DND-41 (cell line): ENCODE measurements around the gene CACNA1F.
A peak's percentile ranks its signal among the peaks of the same experiment; 100 is the strongest.

Experiments
- ATAC-seq: fragments of 200-7000 bp; cut with Tn5 transposase; 3 replicates; pipeline ENCODE4 v1.9.1; 2021; ENCODE audit warnings: low read depth; ENCODE audit not compliant: insufficient read depth
- DNase-seq: peaks from one replicate; pipeline ENCODE4 v3.0.0-alpha.2; 2020
- H2AFZ ChIP-seq: 2 replicates; pipeline ENCODE4 v1.6.0; 2012; ENCODE audit warnings: low read depth, low read length
- H3K27ac ChIP-seq: 2 replicates; pipeline ENCODE4 v1.5.1; 2012; ENCODE audit warnings: low read length, inconsistent platforms
- H3K27me3 ChIP-seq: fragments of 200-600 bp; sonication (generic); 2 replicates; pipeline ENCODE4 v1.6.0; 2012; ENCODE audit warnings: low read length, mild to moderate bottlenecking, inconsistent platforms; ENCODE audit not compliant: insufficient read depth, poor library complexity
- H3K36me3 ChIP-seq: 2 replicates; pipeline ENCODE4 v1.5.1; 2012; ENCODE audit warnings: low read length, inconsistent platforms; ENCODE audit not compliant: insufficient read depth
- H3K4me1 ChIP-seq: 2 replicates; pipeline ENCODE4 v1.5.1; 2012; ENCODE audit warnings: mild to moderate bottlenecking, low read length; ENCODE audit not compliant: insufficient read depth
- H3K4me2 ChIP-seq: 2 replicates; pipeline ENCODE4 v1.6.0; 2012; ENCODE audit warnings: mild to moderate bottlenecking, moderate library complexity, low read length, inconsistent platforms; ENCODE audit not compliant: insufficient read depth
- H3K4me3 ChIP-seq, 2 experiments: fragments of 200-600 bp in 1 of 2; shearing (Covaris generic) in 1 of 2; 2 replicates each; pipeline ENCODE4 v1.5.1; 2012 to 2016; ENCODE audit warnings: inconsistent platforms in 2 of 2, low read length in 2 of 2, mild to moderate bottlenecking in 2 of 2, low read depth in 1 of 2, moderate library complexity in 1 of 2
- H3K79me2 ChIP-seq: 2 replicates; pipeline ENCODE4 v1.6.0; 2012; ENCODE audit warnings: low read length, inconsistent platforms; ENCODE audit not compliant: insufficient read depth
- H3K9ac ChIP-seq: 2 replicates; pipeline ENCODE4 v1.6.0; 2012; ENCODE audit warnings: low read depth, mild to moderate bottlenecking, inconsistent platforms, low read length, moderate library complexity
- H3K9me3 ChIP-seq: 2 replicates; pipeline ENCODE4 v1.5.1; 2012; ENCODE audit warnings: low read length, moderate library complexity, mild to moderate bottlenecking, inconsistent platforms; ENCODE audit not compliant: insufficient read depth, severe bottlenecking
- H4K20me1 ChIP-seq: 2 replicates; pipeline ENCODE4 v1.6.0; 2012; ENCODE audit warnings: low read length; ENCODE audit not compliant: insufficient read depth
- CTCF ChIP-seq: IDR thresholded peaks from 2 replicates; pipeline ENCODE4 v1.5.1; 2012; ENCODE audit warnings: borderline replicate concordance, low read length, moderate library complexity, mild to moderate bottlenecking; ENCODE audit not compliant: poor library complexity, severe bottlenecking; ENCODE audit errors: extremely low read depth
- EZH2 ChIP-seq: IDR thresholded peaks from 3 replicates; pipeline ENCODE4 v1.6.1; 2012; ENCODE audit warnings: borderline replicate concordance, low read depth, mild to moderate bottlenecking, moderate library complexity, low read length, inconsistent platforms; ENCODE audit not compliant: severe bottlenecking

Gene CACNA1F

DNA sequence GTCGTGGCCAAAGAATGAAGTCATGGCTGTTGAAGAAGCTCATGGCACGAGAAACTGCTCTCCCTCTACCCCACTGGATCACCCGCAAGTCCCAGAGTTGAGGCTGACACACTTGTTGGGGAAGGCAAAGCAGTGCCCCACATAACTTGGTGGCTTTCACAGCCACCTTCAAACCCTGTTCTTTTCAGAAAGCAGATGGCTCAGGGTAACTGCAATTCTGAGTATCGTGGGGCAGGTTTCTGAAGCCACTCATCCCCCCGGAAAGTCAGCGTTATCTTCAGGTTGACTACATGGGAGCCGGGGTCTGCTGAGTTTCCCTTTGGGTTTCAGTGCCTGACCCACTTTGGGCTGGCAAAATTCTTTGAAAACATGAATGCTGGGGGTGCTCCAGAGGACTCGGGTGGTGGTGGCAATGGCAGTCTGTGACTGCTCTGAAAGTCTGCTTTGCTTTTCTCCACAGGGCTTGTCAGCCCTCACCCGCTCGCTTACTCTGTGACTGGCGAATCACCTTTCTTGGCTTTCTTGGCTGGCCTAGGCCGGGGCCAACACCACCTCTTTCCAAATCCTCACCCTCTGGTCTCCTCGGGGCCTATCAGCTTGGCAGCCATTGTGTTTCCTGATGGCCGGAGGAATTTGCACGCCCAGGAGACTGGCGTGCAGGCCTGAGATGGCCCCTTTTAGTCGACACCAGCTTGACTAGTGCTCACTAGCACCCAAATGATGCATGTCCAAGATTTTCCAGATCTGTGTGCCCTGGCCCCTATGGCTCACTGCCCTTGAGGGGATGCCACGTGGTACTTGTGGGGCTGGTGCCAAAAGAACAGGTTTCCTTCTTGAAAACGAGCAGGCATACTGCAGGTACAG is 43.8 kb upstream of the CACNA1F start:
- DNase-seq: no peak
- H3K27me3 ChIP-seq: no peaks in the 10 kb centered on the region
- H4K20me1 ChIP-seq: peaks cover 10% of the 10 kb centered on the region; the same call in 1 of the 2 replicates
- no peaks in the 10 kb centered on the region for H3K9me3 ChIP-seq
- peaks cover 11% of the 10 kb centered on the region for H3K79me2 ChIP-seq
- H3K27ac ChIP-seq: no peak overlapping the region
- H2AFZ ChIP-seq: no peak overlapping the region
- TF ChIP-seq EZH2: no peak
- H3K4me1 ChIP-seq: peaks cover 12% of the 10 kb centered on the region
- H3K4me2 ChIP-seq: no peak overlapping the region
- no peak overlapping the region for H3K4me3 ChIP-seq
- H3K9ac ChIP-seq: no peak overlapping the region
- no peak for ATAC-seq
- no peaks in the 10 kb centered on the region; the same call in 1 of the 2 replicates for H3K36me3 ChIP-seq

DNA sequence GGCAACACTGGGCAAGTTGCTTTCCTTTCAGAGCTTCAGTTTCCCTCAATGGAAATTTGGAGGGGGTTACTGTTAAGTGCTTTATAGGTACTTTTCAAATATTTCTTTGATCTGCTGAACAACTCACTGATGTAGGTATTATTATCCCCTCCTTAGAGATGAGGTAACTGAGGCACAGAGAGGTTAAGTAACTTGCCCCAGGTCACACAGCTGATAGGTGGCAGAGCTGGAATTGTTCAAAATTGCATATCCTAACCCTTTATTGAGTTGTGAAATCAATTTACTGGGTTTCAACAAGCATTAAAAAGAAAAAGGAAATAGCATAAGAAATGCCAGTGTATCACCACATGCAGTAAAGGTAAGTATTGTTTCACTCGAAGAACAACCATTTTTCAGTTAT is 43.1 kb upstream of the CACNA1F start:
- Histone ChIP-seq H3K4me2 (no peak overlapping the region), H3K27ac (no peak overlapping the region), H4K20me1 (peaks cover 10% of the 10 kb centered on the region; the same call in 1 of the 2 replicates), H3K27me3 (no peaks in the 10 kb centered on the region), H2AFZ (no peak overlapping the region), H3K4me1 (peaks cover 19% of the 10 kb centered on the region), H3K4me3 (no peak overlapping the region), H3K9ac (no peak overlapping the region), H3K79me2 (peaks cover 18% of the 10 kb centered on the region), H3K36me3 (no peaks in the 10 kb centered on the region; the same call in 1 of the 2 replicates), H3K9me3 (no peaks in the 10 kb centered on the region)
- TF ChIP-seq EZH2: no peak
- no peak for TF ChIP-seq CTCF
- DNase-seq (no peak), ATAC-seq (no peak)

DNA sequence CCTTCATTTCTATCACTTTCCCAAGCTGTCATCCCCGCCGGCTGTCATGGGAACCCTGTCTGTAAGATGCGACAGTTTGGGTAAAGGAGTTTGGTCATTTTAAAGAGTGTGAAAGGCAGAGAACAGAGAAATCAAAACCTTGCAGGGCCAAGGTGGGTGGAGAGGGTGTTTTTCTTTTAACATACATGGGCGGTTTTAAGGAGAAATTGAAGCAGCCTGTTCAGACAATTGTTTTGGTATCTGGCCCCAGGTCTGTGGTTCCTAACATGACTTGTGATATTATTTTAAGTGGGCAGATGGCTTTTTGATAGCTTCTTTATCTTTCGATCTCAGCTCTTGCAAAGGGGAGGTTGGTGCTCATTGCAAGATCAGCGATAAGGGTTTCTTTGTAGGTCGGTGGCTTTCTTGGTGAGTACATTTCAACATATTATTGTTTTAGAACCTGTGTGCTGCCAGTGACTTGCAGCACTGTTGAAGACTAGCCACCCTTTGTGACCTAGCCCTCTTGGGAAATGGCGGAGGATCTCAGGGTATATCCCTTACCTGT is 40.1 kb upstream of the CACNA1F start:
- Histone ChIP-seq H3K9me3 (no peaks in the 10 kb centered on the region), H3K4me3 (no peak overlapping the region), H2AFZ (no peak overlapping the region), H3K4me2 (peak overlapping the region; percentile 12; the same call in 1 of the 2 replicates), H3K9ac (no peak overlapping the region), H4K20me1 (peaks cover 10% of the 10 kb centered on the region; the same call in 1 of the 2 replicates), H3K79me2 (peaks cover 31% of the 10 kb centered on the region), H3K27me3 (no peaks in the 10 kb centered on the region), H3K36me3 (peaks cover 9% of the 10 kb centered on the region), H3K4me1 (peaks cover 35% of the 10 kb centered on the region), H3K27ac (no peak overlapping the region)
- TF ChIP-seq CTCF (no peak), EZH2 (no peak)
- peak; percentile 22 for DNase-seq
- ATAC-seq: no peak

DNA sequence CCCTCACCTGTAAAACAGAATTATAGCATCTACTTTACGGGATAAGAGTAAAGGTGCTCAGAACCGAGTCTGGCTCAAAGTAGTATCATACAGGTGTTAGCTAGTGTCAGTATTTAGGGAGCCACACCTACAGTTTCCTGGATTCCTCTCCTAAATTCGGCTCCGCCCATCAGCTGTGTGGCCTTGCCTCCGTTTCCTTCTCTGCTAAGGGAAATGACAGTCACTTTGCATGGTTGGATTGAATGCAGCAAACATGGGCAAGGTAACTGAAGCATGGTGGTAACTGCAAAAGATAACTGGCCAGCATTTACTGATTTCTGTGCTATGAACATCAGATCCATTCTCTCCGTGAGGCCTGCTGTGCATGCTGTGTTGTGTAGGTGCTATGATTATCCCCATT is 39.3 kb upstream of the CACNA1F start:
- H4K20me1 ChIP-seq: peaks cover 10% of the 10 kb centered on the region; the same call in 1 of the 2 replicates
- H3K36me3 ChIP-seq: peaks cover 9% of the 10 kb centered on the region
- no peak for DNase-seq
- H3K4me2 ChIP-seq: peak overlapping the region; percentile 98; the same call in 1 of the 2 replicates
- no peak overlapping the region for H3K27ac ChIP-seq
- no peak overlapping the region for H2AFZ ChIP-seq
- H3K9ac ChIP-seq: no peak overlapping the region
- peaks cover 39% of the 10 kb centered on the region for H3K4me1 ChIP-seq
- TF ChIP-seq CTCF (no peak), EZH2 (no peak)
- no peak overlapping the region for H3K4me3 ChIP-seq
- no peak for ATAC-seq
- H3K9me3 ChIP-seq: no peaks in the 10 kb centered on the region
- peaks cover 31% of the 10 kb centered on the region for H3K79me2 ChIP-seq
- H3K27me3 ChIP-seq: no peaks in the 10 kb centered on the region
